SK-N-SH treated with all-trans-retinoic acid at 6 μM for 48 hours (cell line): Measurements from ENCODE around the gene CEP85.

Experiments used
- ARNTL ChIP-seq: fragments of 450-650 bp; formaldehyde crosslinking; IDR thresholded peaks from 2 replicates; pipeline ENCODE4 v1.5.0; 2020; ENCODE audit warnings: low read depth, mild to moderate bottlenecking, moderate library complexity, borderline replicate concordance
- CSDC2 ChIP-seq: fragments of 250-450 bp; sonication (Bioruptor Pico); IDR thresholded peaks from 2 replicates; pipeline ENCODE4 v1.5.0; 2020; ENCODE audit warnings: mild to moderate bottlenecking, moderate library complexity
- ESRRG ChIP-seq: fragments of 250-450 bp; sonication (Bioruptor Pico); IDR thresholded peaks from 2 replicates; pipeline ENCODE4 v1.6.1; 2021; ENCODE audit warnings: mild to moderate bottlenecking
- PATZ1 ChIP-seq: fragments of 250-450 bp; sonication (Bioruptor Pico); IDR thresholded peaks from 2 replicates; pipeline ENCODE4 v1.8.0; 2020; ENCODE audit warnings: mild to moderate bottlenecking, moderate library complexity, borderline replicate concordance
- TCF4 ChIP-seq: fragments of 250-450 bp; sonication (Bioruptor Pico); IDR thresholded peaks from 2 replicates; pipeline ENCODE4 v1.8.0; 2021; ENCODE audit warnings: mild to moderate bottlenecking, moderate library complexity, borderline replicate concordance
- ZFP3 ChIP-seq: fragments of 250-450 bp; sonication (Bioruptor Pico); IDR thresholded peaks from 2 replicates; pipeline ENCODE4 v1.5.0; 2020; ENCODE audit warnings: mild to moderate bottlenecking, moderate library complexity
- ZNF70 ChIP-seq: fragments of 450-650 bp; formaldehyde crosslinking; IDR thresholded peaks from 2 replicates; pipeline ENCODE4 v1.5.0; 2020; ENCODE audit warnings: mild to moderate bottlenecking, moderate library complexity
- TF ChIP-seq, protein P1 (sequence below): fragments of 250-450 bp; sonication (Bioruptor Pico); IDR thresholded peaks from 2 replicates; pipeline ENCODE4 v1.8.0; 2021; ENCODE audit warnings: low read depth, mild to moderate bottlenecking, moderate library complexity, borderline replicate concordance
- TF ChIP-seq, protein P2 (sequence below): fragments of 250-450 bp; sonication (Bioruptor Pico); IDR thresholded peaks from 2 replicates; pipeline ENCODE4 v1.5.1; 2021; ENCODE audit warnings: mild to moderate bottlenecking, moderate library complexity

DNA sequence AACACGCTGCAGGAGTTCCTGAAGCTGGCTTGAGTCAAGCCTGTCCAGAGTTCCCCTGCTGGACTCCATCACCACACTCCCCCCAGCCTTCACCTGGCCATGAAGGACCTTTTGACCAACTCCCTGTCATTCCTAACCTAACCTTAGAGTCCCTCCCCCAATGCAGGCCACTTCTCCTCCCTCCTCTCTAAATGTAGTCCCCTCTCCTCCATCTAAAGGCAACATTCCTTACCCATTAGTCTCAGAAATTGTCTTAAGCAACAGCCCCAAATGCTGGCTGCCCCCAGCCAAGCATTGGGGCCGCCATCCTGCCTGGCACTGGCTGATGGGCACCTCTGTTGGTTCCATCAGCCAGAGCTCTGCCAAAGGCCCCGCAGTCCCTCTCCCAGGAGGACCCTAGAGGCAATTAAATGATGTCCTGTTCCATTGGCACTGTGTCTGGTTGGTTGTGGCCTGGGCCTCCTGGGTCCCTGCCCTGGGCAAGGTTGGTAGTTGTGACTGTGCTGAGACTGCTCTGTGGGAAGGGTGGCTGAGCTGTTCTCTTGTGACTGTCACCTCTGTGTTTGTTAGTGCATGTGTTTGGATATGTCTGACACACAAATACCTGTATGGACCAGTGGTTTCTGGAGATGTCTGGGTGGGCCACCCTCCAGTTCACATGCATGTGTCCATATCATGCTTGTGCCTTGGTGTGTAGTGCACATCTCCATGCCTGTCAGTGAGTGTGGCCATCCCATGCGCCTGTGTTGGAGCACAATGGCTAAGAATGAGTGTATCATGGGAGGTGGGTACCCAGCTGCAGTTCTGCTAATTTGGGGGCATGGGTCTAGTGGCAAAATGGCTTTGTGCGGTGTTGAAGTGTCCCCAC lies 47.3 kb downstream of the CEP85 start:
- TF ChIP-seq ARNTL (CRISPR knock-in tag) (no peak), TCF4 (CRISPR knock-in tag) (no peak), ESRRG (CRISPR knock-in tag) (no peak), PATZ1 (CRISPR knock-in tag) (no peak), CSDC2 (CRISPR knock-in tag) (no peak), ZNF70 (CRISPR knock-in tag) (no peak), ZFP3 (CRISPR knock-in tag) (no peak)
- TF ChIP-seq, protein P1, sequence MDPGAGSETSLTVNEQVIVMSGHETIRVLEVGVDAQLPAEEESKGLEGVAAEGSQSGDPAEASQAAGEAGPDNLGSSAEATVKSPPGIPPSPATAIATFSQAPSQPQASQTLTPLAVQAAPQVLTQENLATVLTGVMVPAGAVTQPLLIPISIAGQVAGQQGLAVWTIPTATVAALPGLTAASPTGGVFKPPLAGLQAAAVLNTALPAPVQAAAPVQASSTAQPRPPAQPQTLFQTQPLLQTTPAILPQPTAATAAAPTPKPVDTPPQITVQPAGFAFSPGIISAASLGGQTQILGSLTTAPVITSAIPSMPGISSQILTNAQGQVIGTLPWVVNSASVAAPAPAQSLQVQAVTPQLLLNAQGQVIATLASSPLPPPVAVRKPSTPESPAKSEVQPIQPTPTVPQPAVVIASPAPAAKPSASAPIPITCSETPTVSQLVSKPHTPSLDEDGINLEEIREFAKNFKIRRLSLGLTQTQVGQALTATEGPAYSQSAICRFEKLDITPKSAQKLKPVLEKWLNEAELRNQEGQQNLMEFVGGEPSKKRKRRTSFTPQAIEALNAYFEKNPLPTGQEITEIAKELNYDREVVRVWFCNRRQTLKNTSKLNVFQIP (CRISPR knock-in tag): no peak
- TF ChIP-seq, protein P2, sequence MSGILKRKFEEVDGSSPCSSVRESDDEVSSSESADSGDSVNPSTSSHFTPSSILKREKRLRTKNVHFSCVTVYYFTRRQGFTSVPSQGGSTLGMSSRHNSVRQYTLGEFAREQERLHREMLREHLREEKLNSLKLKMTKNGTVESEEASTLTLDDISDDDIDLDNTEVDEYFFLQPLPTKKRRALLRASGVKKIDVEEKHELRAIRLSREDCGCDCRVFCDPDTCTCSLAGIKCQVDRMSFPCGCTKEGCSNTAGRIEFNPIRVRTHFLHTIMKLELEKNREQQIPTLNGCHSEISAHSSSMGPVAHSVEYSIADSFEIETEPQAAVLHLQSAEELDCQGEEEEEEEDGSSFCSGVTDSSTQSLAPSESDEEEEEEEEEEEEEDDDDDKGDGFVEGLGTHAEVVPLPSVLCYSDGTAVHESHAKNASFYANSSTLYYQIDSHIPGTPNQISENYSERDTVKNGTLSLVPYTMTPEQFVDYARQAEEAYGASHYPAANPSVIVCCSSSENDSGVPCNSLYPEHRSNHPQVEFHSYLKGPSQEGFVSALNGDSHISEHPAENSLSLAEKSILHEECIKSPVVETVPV: no peak
